ENCODE data around the gene DMGDH.

The DMGDH gene

DNA sequence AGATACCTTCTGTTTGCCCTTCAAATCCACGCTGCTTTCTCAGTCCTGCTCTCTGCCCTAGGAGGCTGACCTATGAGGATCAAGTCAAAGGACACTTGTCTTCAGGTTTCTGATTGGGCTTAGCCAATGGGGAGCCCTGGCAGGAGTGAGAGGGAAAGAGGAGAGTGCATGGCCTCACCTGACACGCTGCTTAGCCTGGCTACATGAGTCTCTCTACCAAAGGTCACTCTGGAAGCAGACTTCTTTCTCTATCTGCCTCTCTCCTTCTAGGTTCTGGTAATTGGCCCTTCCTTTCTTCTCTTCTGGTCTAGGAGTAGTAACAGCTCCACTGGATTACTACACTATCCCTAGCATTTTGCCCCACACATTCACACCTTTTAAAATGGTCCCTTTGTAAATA lies 97.5 kb downstream of the DMGDH start:
- no peak for DNase-seq

GRCh38 chr5:78968781-78969180 lies 100.7 kb downstream of the DMGDH start:
- DNase-seq, result no peak

- DNase-seq, result peak in 1 of 2 donors; percentile 18
Observed at GRCh38 chr5:78964889-78965288, 104.6 kb downstream of the DMGDH start.

- DNase-seq, result no peak
Observed at GRCh38 chr5:78961743-78962142, 107.7 kb downstream of the DMGDH start.

DNA sequence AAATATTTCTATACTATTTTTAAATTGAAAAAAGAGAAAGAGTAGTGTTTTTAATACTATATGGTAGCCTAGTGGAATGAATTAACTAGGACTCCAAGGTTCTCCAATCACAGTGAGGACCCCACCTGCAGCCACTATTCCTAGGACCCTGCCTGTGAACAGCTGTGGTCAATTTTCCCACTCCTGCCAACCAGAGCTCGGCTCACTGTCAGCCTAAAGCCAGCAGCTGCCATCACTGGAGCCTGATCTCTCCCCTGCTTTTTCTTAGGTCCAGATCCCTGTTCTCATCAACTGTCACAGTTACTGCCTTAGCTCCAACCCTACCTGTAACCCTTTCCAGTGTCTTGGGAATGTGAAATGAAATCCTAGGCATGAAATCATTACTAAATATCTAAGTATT lies 109.7 kb downstream of the DMGDH start:
- no peak for DNase-seq

DNA sequence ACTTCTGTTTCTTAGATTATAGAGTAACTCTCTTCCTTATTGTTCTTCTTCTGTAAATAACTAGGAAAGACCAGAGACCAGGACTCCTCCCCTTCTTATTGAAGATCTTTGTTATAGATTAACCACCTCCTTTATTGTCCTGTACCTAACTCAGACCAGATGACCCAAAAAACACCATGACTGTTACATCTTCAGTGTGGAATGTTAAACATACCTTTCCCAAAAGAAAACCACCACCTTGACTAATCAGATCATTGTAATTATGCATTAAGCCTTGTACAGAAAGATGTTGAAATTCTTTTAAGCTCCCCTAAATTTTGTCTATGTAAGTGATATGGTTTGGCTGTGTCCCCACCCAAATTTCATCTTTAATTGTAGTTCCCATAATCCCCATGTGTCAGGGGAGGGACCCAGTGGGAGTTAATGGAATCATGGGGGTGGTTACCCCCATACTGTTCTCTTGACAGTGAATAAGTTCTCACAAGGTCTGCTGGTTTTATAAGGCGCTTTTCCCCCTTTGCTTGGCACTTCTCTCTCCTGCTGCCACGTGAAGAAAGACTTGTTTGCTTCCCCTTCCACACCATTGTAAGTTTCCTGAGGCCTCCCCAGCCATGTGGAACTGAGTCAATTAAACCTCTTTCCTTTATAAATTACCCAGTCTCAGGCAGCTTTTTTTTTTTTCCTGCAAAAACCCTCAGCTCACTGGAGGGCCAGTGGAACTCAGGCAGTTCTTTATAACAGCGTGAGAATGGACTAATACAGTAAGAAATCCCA lies 110.6 kb downstream of the DMGDH start:
- DNase-seq, result no peak

- DNase-seq, result no peak
Observed at GRCh38 chr5:78956901-78957300, 112.6 kb downstream of the DMGDH start.

DNA sequence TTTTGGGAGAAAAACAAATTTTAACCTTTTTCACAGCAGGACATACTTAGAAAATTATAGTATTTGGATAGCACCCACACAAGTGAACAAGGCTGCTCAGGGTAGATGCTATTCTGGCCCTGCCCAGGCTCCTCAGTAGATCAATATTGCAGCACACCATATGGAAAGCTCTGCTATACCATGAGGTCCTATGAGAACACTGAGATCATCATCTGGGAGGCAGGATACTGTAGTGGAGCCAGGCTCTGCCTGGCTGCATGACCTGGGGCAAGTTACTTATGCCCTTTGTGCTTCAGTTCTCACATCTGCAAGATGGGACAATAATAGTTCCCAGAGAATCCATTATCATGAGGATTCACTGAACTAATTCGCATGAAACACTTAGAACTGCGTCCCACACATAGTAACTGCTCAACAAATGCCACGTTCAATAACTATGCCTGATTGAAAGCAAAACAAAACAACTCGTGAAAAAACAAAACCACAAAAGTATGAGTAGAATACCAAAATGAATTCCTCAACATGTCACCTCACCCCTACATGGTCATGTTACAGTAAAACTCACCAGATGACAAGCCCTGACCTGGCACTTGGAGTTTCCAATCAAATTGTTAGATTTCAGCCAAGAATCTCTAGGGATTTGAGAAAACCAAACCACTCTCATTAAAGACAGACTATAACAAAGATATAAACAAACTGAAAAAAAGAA lies 116.2 kb downstream of the DMGDH start:
- DNase-seq, result no peak
